ENCODE results near the gene MSGN1. TPM values are rescaled to one million over a fixed set of nuclear protein-coding genes. Genes with fewer than 3 reads are reported as not detected.

Gene MSGN1
- total and polyA plus RNA-seq, 4 donors: not detected

- 79% methylated on average over 4 of the region's 4 CpGs for WGBS, 2 donors
- no peak overlapping the region for H3K4me3 ChIP-seq
- DNase-seq: no peak
- no peak overlapping the region for H3K9ac ChIP-seq (ENCODE audit: insufficient read depth in 1 of 2, low read length in 2 of 2)
- no peak overlapping the region for H3K27ac ChIP-seq (ENCODE audit: low read depth in 1 of 2, low read length in 1 of 2)
- no peaks in the 10 kb centered on the region for H3K36me3 ChIP-seq (ENCODE audit: control insufficient read depth in 4 of 4, insufficient read depth in 4 of 4, low read length in 4 of 4)
- H3K4me1 ChIP-seq (ENCODE audit: control insufficient read depth in 5 of 5, insufficient read depth in 5 of 5, low read length in 5 of 5): no peaks in the 10 kb centered on the region
- H3K27me3 ChIP-seq (ENCODE audit: control insufficient read depth in 3 of 3, insufficient read depth in 3 of 3, low read length in 2 of 3): no peaks in the 10 kb centered on the region
- peaks cover 0 to 1% (median 0%) of the 10 kb centered on the region in 4 donors for H3K9me3 ChIP-seq (ENCODE audit: control insufficient read depth in 4 of 4, insufficient read depth in 3 of 4, low read length in 3 of 4)
- TF ChIP-seq CTCF (IDR thresholded peaks at IDR 0.05; ENCODE audit: control extremely low read depth, extremely low read depth): no peak
- ATAC-seq (ENCODE audit: insufficient read depth, low FRiP score): no peak
Observed at GRCh38 chr2:17853799-17854198, 37.5 kb downstream of the MSGN1 start.

DNA sequence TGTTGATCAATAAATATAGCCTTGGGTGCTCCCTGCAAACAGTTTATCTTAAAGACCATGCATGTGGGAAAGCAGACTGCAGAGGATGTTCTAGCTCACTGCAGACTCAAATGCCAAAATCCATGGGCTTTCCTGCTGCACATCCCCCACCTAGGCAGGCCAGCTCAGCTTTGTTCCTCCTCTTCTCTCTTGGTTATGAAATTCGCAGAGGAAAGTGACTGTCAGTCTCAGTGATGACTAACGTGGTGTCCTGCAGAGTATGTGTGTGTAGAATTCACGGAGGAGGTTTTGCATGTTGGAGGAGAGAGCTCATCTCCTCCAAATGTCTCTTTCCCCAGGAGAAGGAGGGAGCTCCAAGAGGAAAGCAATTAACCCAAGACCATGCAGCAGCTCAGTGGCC is 40.8 kb downstream of the MSGN1 start:
- Histone ChIP-seq H3K27ac (ENCODE audit: low read depth in 1 of 2, low read length in 1 of 2) (no peak overlapping the region), H3K27me3 (ENCODE audit: control insufficient read depth in 3 of 3, insufficient read depth in 3 of 3, low read length in 2 of 3) (peaks cover 0 to 3% (median 0%) of the 10 kb centered on the region in 3 donors), H3K9ac (ENCODE audit: insufficient read depth in 1 of 2, low read length in 2 of 2) (no peak overlapping the region), H3K36me3 (ENCODE audit: control insufficient read depth in 4 of 4, insufficient read depth in 4 of 4, low read length in 4 of 4) (no peaks in the 10 kb centered on the region), H3K4me1 (ENCODE audit: control insufficient read depth in 5 of 5, insufficient read depth in 5 of 5, low read length in 5 of 5) (no peaks in the 10 kb centered on the region), H3K4me3 (no peak overlapping the region), H3K9me3 (ENCODE audit: control insufficient read depth in 4 of 4, insufficient read depth in 3 of 4, low read length in 3 of 4) (peaks cover 0 to 1% (median 0%) of the 10 kb centered on the region in 4 donors)
- 50 to 56% methylated on average over 3 of the region's 3 CpGs for WGBS, 2 donors
- DNase-seq: no peak
- ATAC-seq (ENCODE audit: insufficient read depth, low FRiP score): no peak
- no peak for TF ChIP-seq CTCF (IDR thresholded peaks at IDR 0.05; ENCODE audit: control extremely low read depth, extremely low read depth)

DNA sequence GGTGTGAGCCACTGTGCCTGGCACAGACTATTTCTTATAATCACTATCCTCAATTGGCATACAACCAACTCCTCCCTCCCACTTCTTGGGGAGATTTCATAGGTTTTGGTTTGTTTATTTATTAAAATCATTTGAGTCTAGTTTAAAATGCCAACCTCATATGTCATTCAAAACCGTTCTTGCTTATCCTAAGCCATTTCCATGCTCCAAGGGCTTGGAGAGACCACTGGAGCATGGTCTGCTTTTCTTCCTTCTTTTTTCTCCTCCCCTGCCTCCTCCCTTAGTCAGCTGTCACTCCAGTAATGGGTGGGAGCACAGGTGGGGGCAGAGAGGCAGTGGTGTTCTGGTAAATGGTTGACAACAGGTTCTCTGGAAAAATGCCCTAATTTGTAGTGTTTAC is 41.8 kb downstream of the MSGN1 start:
- Histone ChIP-seq H3K9me3 (ENCODE audit: control insufficient read depth in 4 of 4, insufficient read depth in 3 of 4, low read length in 3 of 4) (peaks cover 0 to 1% (median 0%) of the 10 kb centered on the region in 4 donors), H3K36me3 (ENCODE audit: control insufficient read depth in 4 of 4, insufficient read depth in 4 of 4, low read length in 4 of 4) (no peaks in the 10 kb centered on the region), H3K27ac (ENCODE audit: low read depth in 1 of 2, low read length in 1 of 2) (no peak overlapping the region), H3K27me3 (ENCODE audit: control insufficient read depth in 3 of 3, insufficient read depth in 3 of 3, low read length in 2 of 3) (peaks cover 0 to 3% (median 0%) of the 10 kb centered on the region in 3 donors), H3K9ac (ENCODE audit: insufficient read depth in 1 of 2, low read length in 2 of 2) (no peak overlapping the region), H3K4me3 (no peak overlapping the region), H3K4me1 (ENCODE audit: control insufficient read depth in 5 of 5, insufficient read depth in 5 of 5, low read length in 5 of 5) (no peaks in the 10 kb centered on the region)
- TF ChIP-seq CTCF (IDR thresholded peaks at IDR 0.05; ENCODE audit: control extremely low read depth, extremely low read depth): no peak
- ATAC-seq (ENCODE audit: insufficient read depth, low FRiP score) (no peak), DNase-seq (no peak)
- 77 to 87% methylated on average over 1 of the region's 1 CpG for WGBS, 2 donors

GRCh38 chr2:17863539-17863938 is 47.3 kb downstream of the MSGN1 start:
- Histone ChIP-seq H3K27ac (ENCODE audit: low read depth in 1 of 2, low read length in 1 of 2) (no peak overlapping the region), H3K4me1 (ENCODE audit: control insufficient read depth in 5 of 5, insufficient read depth in 5 of 5, low read length in 5 of 5) (peaks cover 0 to 2% (median 0%) of the 10 kb centered on the region in 5 donors), H3K4me3 (no peak overlapping the region), H3K27me3 (ENCODE audit: control insufficient read depth in 3 of 3, insufficient read depth in 3 of 3, low read length in 2 of 3) (peaks cover 0 to 3% (median 0%) of the 10 kb centered on the region in 3 donors), H3K36me3 (ENCODE audit: control insufficient read depth in 4 of 4, insufficient read depth in 4 of 4, low read length in 4 of 4) (no peaks in the 10 kb centered on the region), H3K9me3 (ENCODE audit: control insufficient read depth in 4 of 4, insufficient read depth in 3 of 4, low read length in 3 of 4) (no peaks in the 10 kb centered on the region), H3K9ac (ENCODE audit: insufficient read depth in 1 of 2, low read length in 2 of 2) (no peak overlapping the region)
- TF ChIP-seq CTCF (IDR thresholded peaks at IDR 0.05; ENCODE audit: control extremely low read depth, extremely low read depth): no peak
- WGBS, 2 donors: 51 to 71% methylated on average over 4 of the region's 4 CpGs
- DNase-seq (no peak), ATAC-seq (ENCODE audit: insufficient read depth, low FRiP score) (no peak)

Data from lung (tissue), 12 donors.